Subcutaneous abdominal adipose tissue (tissue), 5 donors: ENCODE measurements around the gene THADA.
A peak's percentile ranks its signal among the peaks of the same experiment; 100 is the strongest.

Source experiments
- H3K27ac ChIP-seq: one replicate; pipeline ENCODE4 v1.7.0; 2013; ENCODE audit warnings: low read depth, mild to moderate bottlenecking, inconsistent platforms, low read length, moderate library complexity
- H3K27me3 ChIP-seq, 5 donors: one replicate each; pipeline ENCODE4 v1.7.0; 2013; ENCODE audit warnings: low read length in 5 of 5, inconsistent platforms in 1 of 5; ENCODE audit not compliant: control insufficient read depth in 5 of 5, insufficient read depth in 4 of 5
- H3K36me3 ChIP-seq, 5 donors: one replicate each; pipeline ENCODE4 v1.7.0; 2013; ENCODE audit warnings: low read length in 5 of 5; ENCODE audit not compliant: control insufficient read depth in 5 of 5, insufficient read depth in 5 of 5
- H3K4me1 ChIP-seq, 5 donors: one replicate each; pipeline ENCODE4 v1.7.0; 2013; ENCODE audit warnings: low read length in 5 of 5, mild to moderate bottlenecking in 3 of 5, moderate library complexity in 1 of 5; ENCODE audit not compliant: control insufficient read depth in 5 of 5, insufficient read depth in 5 of 5
- H3K4me3 ChIP-seq, 5 donors: one replicate each; pipeline ENCODE4 v1.7.0; 2013; ENCODE audit warnings: low read length in 5 of 5, low read depth in 1 of 5
- H3K9ac ChIP-seq, 5 donors: one replicate each; pipeline ENCODE4 v1.7.0; 2013; ENCODE audit warnings: low read length in 5 of 5, mild to moderate bottlenecking in 4 of 5, moderate library complexity in 3 of 5
- H3K9me3 ChIP-seq, 5 donors: one replicate each; pipeline ENCODE4 v1.7.0; 2013; ENCODE audit warnings: low read length in 5 of 5; ENCODE audit not compliant: control insufficient read depth in 5 of 5
- donor health status: healthy.
- donor health status: healthy.
- donor health status: healthy.
- donor health status: healthy.
- donor health status: healthy.

THADA gene

GRCh38 chr2:43631618-43632317, 35.9 kb upstream of the THADA start:
- Histone ChIP-seq H3K4me1 (peaks cover 0 to 13% (median 5%) of the 10 kb centered on the region in 5 donors), H3K9me3 (peaks cover 0 to 3% (median 0%) of the 10 kb centered on the region in 5 donors), H3K36me3 (no peaks in the 10 kb centered on the region), H3K4me3 (no peak overlapping the region), H3K27ac (no peak overlapping the region), H3K9ac (no peak overlapping the region), H3K27me3 (peaks cover 0 to 22% (median 6%) of the 10 kb centered on the region in 5 donors)

- Histone ChIP-seq H3K4me3 (no peak overlapping the region), H3K27me3 (no peaks in the 10 kb centered on the region), H3K4me1 (no peaks in the 10 kb centered on the region), H3K27ac (no peak overlapping the region), H3K36me3 (no peaks in the 10 kb centered on the region), H3K9me3 (peaks cover 0 to 3% (median 0%) of the 10 kb centered on the region in 5 donors), H3K9ac (peak overlapping the region in 1 of 5 donors; percentile 11)
Measured at GRCh38 chr2:43622931-43623451, 27.2 kb upstream of the THADA start.

GRCh38 chr2:43619511-43619910, 23.7 kb upstream of the THADA start:
- Histone ChIP-seq H3K27ac (no peak overlapping the region), H3K9ac (no peak overlapping the region), H3K27me3 (no peaks in the 10 kb centered on the region), H3K4me1 (no peaks in the 10 kb centered on the region), H3K4me3 (no peak overlapping the region), H3K9me3 (no peaks in the 10 kb centered on the region), H3K36me3 (no peaks in the 10 kb centered on the region)

GRCh38 chr2:43616967-43617680, 21.3 kb upstream of the THADA start:
- H3K36me3 ChIP-seq = no peaks in the 10 kb centered on the region
- no peaks in the 10 kb centered on the region for H3K27me3 ChIP-seq
- no peak overlapping the region for H3K4me3 ChIP-seq
- no peak overlapping the region for H3K9ac ChIP-seq
- H3K27ac ChIP-seq = no peak overlapping the region
- H3K9me3 ChIP-seq = no peaks in the 10 kb centered on the region
- H3K4me1 ChIP-seq = peaks cover 0 to 4% (median 3%) of the 10 kb centered on the region in 5 donors

- Histone ChIP-seq H3K36me3 (no peaks in the 10 kb centered on the region), H3K27ac (no peak overlapping the region), H3K9ac (no peak overlapping the region), H3K4me1 (peaks cover 0 to 4% (median 3%) of the 10 kb centered on the region in 5 donors), H3K4me3 (no peak overlapping the region), H3K9me3 (no peaks in the 10 kb centered on the region), H3K27me3 (no peaks in the 10 kb centered on the region)
Measured at GRCh38 chr2:43612944-43613343, 17.1 kb upstream of the THADA start.

GRCh38 chr2:43611987-43612894, 16.4 kb upstream of the THADA start:
- Histone ChIP-seq H3K27ac (no peak overlapping the region), H3K4me3 (no peak overlapping the region), H3K9ac (no peak overlapping the region), H3K27me3 (no peaks in the 10 kb centered on the region), H3K9me3 (no peaks in the 10 kb centered on the region), H3K36me3 (no peaks in the 10 kb centered on the region), H3K4me1 (peaks cover 0 to 4% (median 3%) of the 10 kb centered on the region in 5 donors)

GRCh38 chr2:43610361-43610760, 14.5 kb upstream of the THADA start:
- H3K4me1 ChIP-seq = peaks cover 0 to 4% (median 3%) of the 10 kb centered on the region in 5 donors
- no peaks in the 10 kb centered on the region for H3K27me3 ChIP-seq
- no peak overlapping the region for H3K27ac ChIP-seq
- H3K4me3 ChIP-seq = no peak overlapping the region
- H3K9ac ChIP-seq = no peak overlapping the region
- no peaks in the 10 kb centered on the region for H3K36me3 ChIP-seq
- no peaks in the 10 kb centered on the region for H3K9me3 ChIP-seq

GRCh38 chr2:43609290-43609918, 13.6 kb upstream of the THADA start:
- H3K27ac ChIP-seq = no peak overlapping the region
- H3K27me3 ChIP-seq = no peaks in the 10 kb centered on the region
- no peak overlapping the region for H3K9ac ChIP-seq
- H3K9me3 ChIP-seq = no peaks in the 10 kb centered on the region
- no peak overlapping the region for H3K4me3 ChIP-seq
- H3K4me1 ChIP-seq = peaks cover 0 to 4% (median 3%) of the 10 kb centered on the region in 5 donors
- H3K36me3 ChIP-seq = no peaks in the 10 kb centered on the region

- no peak overlapping the region for H3K27ac ChIP-seq
- no peaks in the 10 kb centered on the region for H3K4me1 ChIP-seq
- no peak overlapping the region for H3K4me3 ChIP-seq
- H3K36me3 ChIP-seq = no peaks in the 10 kb centered on the region
- no peaks in the 10 kb centered on the region for H3K9me3 ChIP-seq
- H3K27me3 ChIP-seq = no peaks in the 10 kb centered on the region
- H3K9ac ChIP-seq = no peak overlapping the region
Measured at GRCh38 chr2:43605851-43606250, 10.0 kb upstream of the THADA start.
